Peyer's patch (tissue), 4 donors: ENCODE measurements around the gene DNAJB8.

Experiments
- POLR2A ChIP-seq, 2 donors: fragments of 450-650 bp; IDR thresholded peaks; one replicate each; pipeline ENCODE4 v1.5.1; 2017; ENCODE audit warnings: antibody characterized with exemption in 2 of 2, mild to moderate bottlenecking in 2 of 2, moderate library complexity in 2 of 2
- TF ChIP-seq, protein P1 (sequence below), 6 experiments: fragments of 450-650 bp in 4 of 6; fragments of 200-600 bp in 2 of 6; sonication (generic) in 1 of 6; IDR thresholded peaks; one replicate each; pipeline ENCODE4 v1.5.1; 2017 to 2019; ENCODE audit warnings: antibody characterized with exemption in 6 of 6, mild to moderate bottlenecking in 3 of 6, moderate library complexity in 1 of 6

DNA sequence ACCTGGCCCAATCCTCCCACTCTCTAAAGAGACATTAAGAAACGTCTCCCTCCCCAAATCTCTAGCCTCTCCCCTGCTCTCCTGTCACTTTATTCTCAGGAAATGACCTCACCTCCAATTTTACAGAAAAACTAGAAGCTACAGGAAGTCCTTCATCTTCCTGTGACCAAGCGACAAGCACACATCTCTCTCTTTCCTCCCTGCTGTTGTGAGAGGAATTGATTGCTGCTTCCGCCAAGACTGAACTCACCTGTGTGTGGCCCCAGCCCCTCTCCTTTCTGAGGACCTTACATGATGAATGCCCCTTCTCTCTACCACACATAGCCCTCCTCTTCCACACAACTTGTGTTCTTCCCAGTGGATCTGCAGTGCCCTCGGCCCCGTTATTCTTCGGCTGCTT, 18.2 kb downstream of the DNAJB8 start:
- TF ChIP-seq, protein P1, sequence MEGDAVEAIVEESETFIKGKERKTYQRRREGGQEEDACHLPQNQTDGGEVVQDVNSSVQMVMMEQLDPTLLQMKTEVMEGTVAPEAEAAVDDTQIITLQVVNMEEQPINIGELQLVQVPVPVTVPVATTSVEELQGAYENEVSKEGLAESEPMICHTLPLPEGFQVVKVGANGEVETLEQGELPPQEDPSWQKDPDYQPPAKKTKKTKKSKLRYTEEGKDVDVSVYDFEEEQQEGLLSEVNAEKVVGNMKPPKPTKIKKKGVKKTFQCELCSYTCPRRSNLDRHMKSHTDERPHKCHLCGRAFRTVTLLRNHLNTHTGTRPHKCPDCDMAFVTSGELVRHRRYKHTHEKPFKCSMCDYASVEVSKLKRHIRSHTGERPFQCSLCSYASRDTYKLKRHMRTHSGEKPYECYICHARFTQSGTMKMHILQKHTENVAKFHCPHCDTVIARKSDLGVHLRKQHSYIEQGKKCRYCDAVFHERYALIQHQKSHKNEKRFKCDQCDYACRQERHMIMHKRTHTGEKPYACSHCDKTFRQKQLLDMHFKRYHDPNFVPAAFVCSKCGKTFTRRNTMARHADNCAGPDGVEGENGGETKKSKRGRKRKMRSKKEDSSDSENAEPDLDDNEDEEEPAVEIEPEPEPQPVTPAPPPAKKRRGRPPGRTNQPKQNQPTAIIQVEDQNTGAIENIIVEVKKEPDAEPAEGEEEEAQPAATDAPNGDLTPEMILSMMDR (IDR thresholded peaks at IDR 0.05): no peak
- TF ChIP-seq POLR2A (IDR thresholded peaks at IDR 0.05): no peak
